DMS114 treated with DMSO at 0.1 percent for 48 hours (cell line): Measurements from ENCODE around the gene BECN2.
"Not testable (repeated sequence)": the region's sequence is repeated elsewhere in the genome, so short reads cannot be mapped to it uniquely, and the experiment has no call there.

Experiments
- DNase-seq: peaks from one replicate; lab custom pipeline; 2025; ENCODE audit not compliant: unreplicated experiment; lab: John Stamatoyannopoulos, UW

The BECN2 gene

GRCh38 chr1:241979071-241979470 lies 21.5 kb downstream of the BECN2 start:
- no peak for DNase-seq

GRCh38 chr1:241979926-241980325 lies 22.4 kb downstream of the BECN2 start:
- no peak for DNase-seq

- DNase-seq: no peak
Measured at GRCh38 chr1:241985787-241986186, 28.2 kb downstream of the BECN2 start.

- not testable (repeated sequence) for DNase-seq
Measured at GRCh38 chr1:241988389-241988930, 30.9 kb downstream of the BECN2 start.

- DNase-seq: no peak
Measured at GRCh38 chr1:241990040-241990439, 32.5 kb downstream of the BECN2 start.

- DNase-seq: no peak
Measured at GRCh38 chr1:241992734-241993133, 35.2 kb downstream of the BECN2 start.

GRCh38 chr1:241994171-241994570 lies 36.6 kb downstream of the BECN2 start:
- DNase-seq: no peak

GRCh38 chr1:241997401-241997998 lies 39.9 kb downstream of the BECN2 start:
- DNase-seq: no peak

GRCh38 chr1:241998412-241998921 lies 40.9 kb downstream of the BECN2 start:
- peak; percentile 69 for DNase-seq

- DNase-seq: no peak
Measured at GRCh38 chr1:241999026-241999425, 41.5 kb downstream of the BECN2 start, which contains the start of gene MAP1LC3C. MAP1LC3C (minus strand) TSS chr1:241999098; CDS start chr1:241999008, 90 bp downstream.

- DNase-seq: no peak
Measured at GRCh38 chr1:242000434-242000833, 42.9 kb downstream of the BECN2 start.

- DNase-seq: no peak
Measured at GRCh38 chr1:242002072-242002471, 44.5 kb downstream of the BECN2 start.

- no peak for DNase-seq
Measured at GRCh38 chr1:242002510-242002909, 44.9 kb downstream of the BECN2 start.

- no peak for DNase-seq
Measured at GRCh38 chr1:242004751-242005495, 47.4 kb downstream of the BECN2 start.

- DNase-seq: no peak
Measured at GRCh38 chr1:242005866-242006535, 48.4 kb downstream of the BECN2 start.

GRCh38 chr1:242006976-242007375 lies 49.4 kb downstream of the BECN2 start:
- no peak for DNase-seq
